IMR-90 (cell line): ENCODE data around the gene USP24.

Source experiments
- CHD1 ChIP-seq: IDR thresholded peaks from 2 replicates; pipeline ENCODE4 v1.6.1; 2012; ENCODE audit warnings: low read depth, low read length, improper control_type of control experiment
- CTCF ChIP-seq: conservative IDR thresholded peaks from 2 replicates; pipeline ENCODE4 v1.5.1; 2012; ENCODE audit warnings: mild to moderate bottlenecking, low read depth, low read length, improper control_type of control experiment
- FOS ChIP-seq: fragments of 150-350 bp; IDR thresholded peaks from 2 replicates; pipeline ENCODE4 v1.6.1; 2016; ENCODE audit warnings: low read depth, low read length
- POLR2A ChIP-seq: IDR thresholded peaks from 2 replicates; pipeline ENCODE4 v1.6.1; 2012; ENCODE audit warnings: mild to moderate bottlenecking, low read depth, low read length
- RAD21 ChIP-seq: IDR thresholded peaks from 2 replicates; pipeline ENCODE4 v1.6.1; 2012; ENCODE audit warnings: low read length, improper control_type of control experiment

GRCh38 chr1:55088413-55088812 lies 126.8 kb downstream of the USP24 start:
- TF ChIP-seq CHD1: no peak
- TF ChIP-seq CTCF: no peak
- no peak for TF ChIP-seq RAD21
- no peak for TF ChIP-seq FOS
- no peak for TF ChIP-seq POLR2A
